WI38 (cell line): ENCODE measurements around the gene RASL11A.

Experiments used
- H3K4me3 ChIP-seq: 2 replicates; pipeline ENCODE4 v1.5.1; 2011; ENCODE audit warnings: low read depth, mild to moderate bottlenecking, control low read depth, low read length
- CTCF ChIP-seq: IDR thresholded peaks from 2 replicates; pipeline ENCODE4 v1.5.1; 2012; ENCODE audit warnings: low read depth, mild to moderate bottlenecking, control low read depth, low read length

Gene RASL11A

GRCh38 chr13:27245610-27246009 lies 25.0 kb upstream of the RASL11A start:
- TF ChIP-seq CTCF: no peak
- no peak overlapping the region for H3K4me3 ChIP-seq

- no peak for TF ChIP-seq CTCF
- H3K4me3 ChIP-seq: peak overlapping the region; percentile 85
These were observed 19.8 kb upstream of the RASL11A start for GRCh38 chr13:27250833-27251165.

- H3K4me3 ChIP-seq: peak within 1 kb of the TSS; percentile 85
- no peak for TF ChIP-seq CTCF
These were observed 19.2 kb upstream of the RASL11A start, which contains the start of gene RPL21 for GRCh38 chr13:27251166-27252091. Gene RPL21 (plus strand): TSS chr13:27251558. CDS start chr13:27253777, 2,219 bp downstream.

- H3K4me3 ChIP-seq: peak overlapping the region; percentile 85
- no peak for TF ChIP-seq CTCF
These were observed 18.2 kb upstream of the RASL11A start for GRCh38 chr13:27252467-27252866.

- TF ChIP-seq CTCF: no peak
- no peak overlapping the region for H3K4me3 ChIP-seq
These were observed 13.4 kb upstream of the RASL11A start for GRCh38 chr13:27257233-27257568.

GRCh38 chr13:27257648-27258253 lies 12.9 kb upstream of the RASL11A start:
- H3K4me3 ChIP-seq: no peak overlapping the region
- no peak for TF ChIP-seq CTCF
